ENCODE results near the gene CLDN6.

DNA sequence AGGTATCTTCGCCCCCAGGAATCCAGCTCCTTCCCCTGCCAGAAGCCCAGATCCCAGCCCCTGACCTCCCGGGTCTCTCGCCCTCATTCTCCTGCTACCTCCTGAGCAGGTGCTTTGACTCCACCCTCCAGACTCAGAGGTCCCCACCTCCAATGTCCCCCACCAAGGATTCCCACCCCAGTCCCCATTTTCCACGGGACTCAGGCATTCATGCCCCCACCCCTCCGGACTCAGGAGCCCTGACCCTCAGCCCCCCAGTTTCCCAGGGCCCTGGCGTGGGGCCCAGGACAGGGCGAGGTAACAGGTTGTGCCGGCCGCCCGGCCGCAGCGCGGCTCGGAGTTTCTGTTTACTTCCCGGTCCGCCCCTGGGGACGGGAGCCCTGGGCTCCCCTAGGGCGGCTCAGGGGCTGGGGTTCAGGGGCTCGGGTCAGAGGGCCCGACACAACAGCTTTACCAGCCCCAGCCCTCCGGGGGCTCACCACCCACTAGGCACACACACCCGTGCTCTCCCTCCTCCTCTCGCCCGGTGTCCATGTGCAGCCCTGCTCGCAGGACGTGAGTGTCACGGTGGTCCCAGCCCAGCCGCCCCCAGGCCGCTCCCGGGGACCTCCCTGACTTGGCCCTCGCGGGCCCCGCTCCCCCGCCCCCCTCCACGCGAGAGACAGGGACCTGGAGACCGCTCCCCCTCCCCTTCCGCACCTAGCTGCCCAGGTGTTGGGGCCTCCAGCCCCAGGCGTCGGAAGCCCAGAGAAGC, 18.2 kb upstream of the CLDN6 start:
- TF ChIP-seq POLR2AphosphoS5 (IDR thresholded peaks at IDR 0.05; ENCODE audit: low read depth, low read length) (no peak), POLR2A (IDR thresholded peaks at IDR 0.05; ENCODE audit: low read depth, low read length) (no peak), PAX5 (IDR thresholded peaks at IDR 0.05; ENCODE audit: insufficient read depth, low read length, severe bottlenecking) (no peak), TAF1 (IDR thresholded peaks at IDR 0.05; ENCODE audit: low read depth, low read length) (no peak), POU2F2 (IDR thresholded peaks at IDR 0.05; ENCODE audit: low read depth, low read length) (no peak)
